Measurements from ENCODE around the gene FGF12.

The FGF12 gene

GRCh38 chr3:192409838-192410683 lies 317.3 kb downstream of the FGF12 start:
- no peak overlapping the region for H3K27ac ChIP-seq (ENCODE audit: low read depth, low read length)
- no peak overlapping the region for H2AFZ ChIP-seq (ENCODE audit: low read depth, low read length, severe bottlenecking)
- no peak overlapping the region for H3K9ac ChIP-seq (ENCODE audit: low read length)
- H3K27me3 ChIP-seq (ENCODE audit: low read length), result no peaks in the 10 kb centered on the region
- no peaks in the 10 kb centered on the region for H3F3A ChIP-seq (ENCODE audit: insufficient read depth)
- no peak overlapping the region for H3K4me3 ChIP-seq (ENCODE audit: insufficient read depth, low read length, poor library complexity, severe bottlenecking)
- TF ChIP-seq CTCF (IDR thresholded peaks at IDR 0.05; ENCODE audit: insufficient read depth, low read length, poor library complexity, severe bottlenecking) (no peak), EZH2phosphoT487 (conservative IDR thresholded peaks at IDR 0.05; ENCODE audit: low read length) (no peak)
- no peaks in the 10 kb centered on the region for H3K9me3 ChIP-seq (ENCODE audit: insufficient read depth, low read length)
- no peaks in the 10 kb centered on the region for H3K79me2 ChIP-seq (ENCODE audit: insufficient read depth, low read length)
- no peaks in the 10 kb centered on the region for H3K9me2 ChIP-seq (replicated peaks; ENCODE audit: insufficient read depth, low read length)
- no peaks in the 10 kb centered on the region for H3K36me3 ChIP-seq (ENCODE audit: low read length)
- no peaks in the 10 kb centered on the region for H4K20me1 ChIP-seq (ENCODE audit: low read depth, low read length)
- no peak overlapping the region for H3K4me2 ChIP-seq (ENCODE audit: low read depth, low read length, poor library complexity, severe bottlenecking)

- Histone ChIP-seq H3K27me3 (ENCODE audit: low read length) (no peaks in the 10 kb centered on the region), H3K9me3 (ENCODE audit: insufficient read depth, low read length) (no peaks in the 10 kb centered on the region), H3K79me2 (ENCODE audit: insufficient read depth, low read length) (no peaks in the 10 kb centered on the region), H4K20me1 (ENCODE audit: low read depth, low read length) (no peaks in the 10 kb centered on the region), H3F3A (ENCODE audit: insufficient read depth) (no peaks in the 10 kb centered on the region), H2AFZ (ENCODE audit: low read depth, low read length, severe bottlenecking) (no peak overlapping the region), H3K27ac (ENCODE audit: low read depth, low read length) (no peak overlapping the region), H3K4me2 (ENCODE audit: low read depth, low read length, poor library complexity, severe bottlenecking) (no peak overlapping the region), H3K36me3 (ENCODE audit: low read length) (no peaks in the 10 kb centered on the region), H3K4me3 (ENCODE audit: insufficient read depth, low read length, poor library complexity, severe bottlenecking) (no peak overlapping the region), H3K9me2 (replicated peaks; ENCODE audit: insufficient read depth, low read length) (no peaks in the 10 kb centered on the region), H3K9ac (ENCODE audit: low read length) (no peak overlapping the region)
- TF ChIP-seq CTCF (IDR thresholded peaks at IDR 0.05; ENCODE audit: insufficient read depth, low read length, poor library complexity, severe bottlenecking) (no peak), EZH2phosphoT487 (conservative IDR thresholded peaks at IDR 0.05; ENCODE audit: low read length) (no peak)
Measured at GRCh38 chr3:192409201-192409837, 318.0 kb downstream of the FGF12 start.

- Histone ChIP-seq H3K27me3 (ENCODE audit: low read length) (no peaks in the 10 kb centered on the region), H3K4me2 (ENCODE audit: low read depth, low read length, poor library complexity, severe bottlenecking) (no peak overlapping the region), H3K79me2 (ENCODE audit: insufficient read depth, low read length) (no peaks in the 10 kb centered on the region), H3K36me3 (ENCODE audit: low read length) (no peaks in the 10 kb centered on the region), H3F3A (ENCODE audit: insufficient read depth) (no peaks in the 10 kb centered on the region), H2AFZ (ENCODE audit: low read depth, low read length, severe bottlenecking) (no peak overlapping the region), H3K27ac (ENCODE audit: low read depth, low read length) (no peak overlapping the region), H3K9me2 (replicated peaks; ENCODE audit: insufficient read depth, low read length) (no peaks in the 10 kb centered on the region), H3K9me3 (ENCODE audit: insufficient read depth, low read length) (no peaks in the 10 kb centered on the region), H3K4me3 (ENCODE audit: insufficient read depth, low read length, poor library complexity, severe bottlenecking) (no peak overlapping the region), H4K20me1 (ENCODE audit: low read depth, low read length) (no peaks in the 10 kb centered on the region), H3K9ac (ENCODE audit: low read length) (no peak overlapping the region)
- TF ChIP-seq CTCF (IDR thresholded peaks at IDR 0.05; ENCODE audit: insufficient read depth, low read length, poor library complexity, severe bottlenecking) (no peak), EZH2phosphoT487 (conservative IDR thresholded peaks at IDR 0.05; ENCODE audit: low read length) (no peak)
Measured at GRCh38 chr3:192408647-192409200, 318.6 kb downstream of the FGF12 start.

Data from SU-DHL-6 (cell line).